ENCODE data around the gene ACSF2.
"Not testable (repeated sequence)": the region's sequence is repeated elsewhere in the genome, so short reads cannot be mapped to it uniquely, and the experiment has no call there.

ACSF2 gene

GRCh38 chr17:50425682-50426471 lies at the start of gene ACSF2:
Gene ACSF2, plus strand, starts transcription at chr17:50426218. Its CDS starts 44 bp downstream, at chr17:50426262.
- peak in 16 of 58 donors; percentile 3 to 52 (median 20) for DNase-seq

- no peak for DNase-seq
These were observed 46.5 kb upstream of the ACSF2 start for GRCh38 chr17:50379351-50380132.

GRCh38 chr17:50380369-50381259 lies 45.4 kb upstream of the ACSF2 start:
- DNase-seq: no peak

GRCh38 chr17:50381260-50381815 lies 44.7 kb upstream of the ACSF2 start:
- DNase-seq: no peak

GRCh38 chr17:50381920-50382319 lies 44.1 kb upstream of the ACSF2 start:
- no peak for DNase-seq

GRCh38 chr17:50382931-50383330 lies 43.1 kb upstream of the ACSF2 start:
- no peak for DNase-seq

- DNase-seq: no peak
These were observed 39.5 kb upstream of the ACSF2 start for GRCh38 chr17:50386510-50386909.

GRCh38 chr17:50388728-50389127 lies 37.3 kb upstream of the ACSF2 start:
- no peak for DNase-seq

GRCh38 chr17:50389534-50389933 lies 36.5 kb upstream of the ACSF2 start:
- no peak for DNase-seq

- DNase-seq: no peak
These were observed 33.4 kb upstream of the ACSF2 start for GRCh38 chr17:50392621-50393020.

GRCh38 chr17:50393700-50394099 lies 32.3 kb upstream of the ACSF2 start:
- no peak for DNase-seq

GRCh38 chr17:50394711-50395110 lies 31.3 kb upstream of the ACSF2 start:
- DNase-seq: no peak

- peak in 2 of 58 donors; percentile 10 to 19 for DNase-seq
These were observed 29.5 kb upstream of the ACSF2 start for GRCh38 chr17:50396261-50397110.

GRCh38 chr17:50397111-50397918 lies 28.7 kb upstream of the ACSF2 start, which contains the start of gene LRRC59:
Gene LRRC59, minus strand, starts transcription at chr17:50397523. Its CDS starts 206 bp downstream, at chr17:50397317.
- peak in 57 of 58 donors; percentile 14 to 89 (median 75) for DNase-seq

- no peak for DNase-seq
These were observed 28.1 kb upstream of the ACSF2 start for GRCh38 chr17:50397919-50398285.

- not testable (repeated sequence) for DNase-seq
These were observed 27.3 kb upstream of the ACSF2 start for GRCh38 chr17:50398672-50399071.

GRCh38 chr17:50399591-50399990 lies 26.4 kb upstream of the ACSF2 start:
- DNase-seq: not testable (repeated sequence)

- not testable (repeated sequence) for DNase-seq
These were observed 20.7 kb upstream of the ACSF2 start for GRCh38 chr17:50405351-50405750.

GRCh38 chr17:50406578-50406977 lies 19.4 kb upstream of the ACSF2 start:
- peak in 1 of 58 donors; percentile 19 for DNase-seq

All from anterior cingulate cortex (tissue), 58 donors.